GM21576 (cell line): Measurements from ENCODE around the gene CELSR1.
"Not testable (repeated sequence)": the region's sequence is repeated elsewhere in the genome, so short reads cannot be mapped to it uniquely, and the experiment has no call there.

ENCODE experiments used
- ATAC-seq: cut with Tn5 transposase; IDR thresholded peaks from one replicate; pipeline ENCODE4 v1.9.1; 2021; ENCODE audit warnings: mild to moderate bottlenecking, moderate library complexity; ENCODE audit not compliant: unreplicated experiment

CELSR1 gene

GRCh38 chr22:46422896-46423295, 114.5 kb downstream of the CELSR1 start:
- ATAC-seq = no peak

- ATAC-seq = no peak
These were observed 116.2 kb downstream of the CELSR1 start for GRCh38 chr22:46421267-46421666.

- ATAC-seq = no peak
These were observed 117.5 kb downstream of the CELSR1 start for GRCh38 chr22:46419754-46420571.

GRCh38 chr22:46418827-46419226, 118.6 kb downstream of the CELSR1 start:
- no peak for ATAC-seq

- no peak for ATAC-seq
These were observed 119.7 kb downstream of the CELSR1 start for GRCh38 chr22:46417769-46418168.

GRCh38 chr22:46416891-46417580, 120.4 kb downstream of the CELSR1 start:
- ATAC-seq = no peak

GRCh38 chr22:46416520-46416871, 120.9 kb downstream of the CELSR1 start:
- no peak for ATAC-seq

- ATAC-seq = no peak
These were observed 121.5 kb downstream of the CELSR1 start for GRCh38 chr22:46415776-46416519.

GRCh38 chr22:46414704-46415103, 122.7 kb downstream of the CELSR1 start:
- no peak for ATAC-seq

- ATAC-seq = no peak
These were observed 123.6 kb downstream of the CELSR1 start for GRCh38 chr22:46413725-46414379.

- ATAC-seq = no peak
These were observed 126.1 kb downstream of the CELSR1 start for GRCh38 chr22:46411347-46411746.

- ATAC-seq = no peak
These were observed 127.1 kb downstream of the CELSR1 start for GRCh38 chr22:46410291-46410808.

- no peak for ATAC-seq
These were observed 127.7 kb downstream of the CELSR1 start for GRCh38 chr22:46409631-46410210.

- ATAC-seq = no peak
These were observed 128.6 kb downstream of the CELSR1 start for GRCh38 chr22:46408568-46409506.

- no peak for ATAC-seq
These were observed 129.7 kb downstream of the CELSR1 start for GRCh38 chr22:46407748-46408147.

GRCh38 chr22:46406791-46407190, 130.6 kb downstream of the CELSR1 start:
- no peak for ATAC-seq

GRCh38 chr22:46406349-46406748, 131.1 kb downstream of the CELSR1 start:
- ATAC-seq = no peak

- ATAC-seq = no peak
These were observed 131.5 kb downstream of the CELSR1 start for GRCh38 chr22:46405901-46406300.

GRCh38 chr22:46403880-46404279, 133.5 kb downstream of the CELSR1 start:
- ATAC-seq = not testable (repeated sequence)
